Measurements from ENCODE around the gene SAMD1.
"Not testable (repeated sequence)": the region's sequence is repeated elsewhere in the genome, so short reads cannot be mapped to it uniquely, and the experiment has no call there.

Gene SAMD1

GRCh38 chr19:14061081-14061749, 29.3 kb downstream of the SAMD1 start:
- DNase-seq (ENCODE audit: low read depth): no peak

GRCh38 chr19:14059652-14060155, 30.8 kb downstream of the SAMD1 start:
- no peak for DNase-seq (ENCODE audit: low read depth)

GRCh38 chr19:14059093-14059480, 31.5 kb downstream of the SAMD1 start:
- no peak for DNase-seq (ENCODE audit: low read depth)

GRCh38 chr19:14058182-14059092, 32.1 kb downstream of the SAMD1 start:
- DNase-seq (ENCODE audit: low read depth): no peak

- DNase-seq (ENCODE audit: low read depth): no peak
These were observed 33.7 kb downstream of the SAMD1 start for GRCh38 chr19:14056741-14057356.

GRCh38 chr19:14056069-14056666, 34.4 kb downstream of the SAMD1 start:
- no peak for DNase-seq (ENCODE audit: low read depth)

- DNase-seq (ENCODE audit: low read depth): no peak
These were observed 35.2 kb downstream of the SAMD1 start for GRCh38 chr19:14055396-14055795.

GRCh38 chr19:14054721-14055120, 35.8 kb downstream of the SAMD1 start:
- DNase-seq (ENCODE audit: low read depth): no peak

GRCh38 chr19:14054099-14054498, 36.5 kb downstream of the SAMD1 start:
- no peak for DNase-seq (ENCODE audit: low read depth)

GRCh38 chr19:14053500-14053899, 37.1 kb downstream of the SAMD1 start:
- DNase-seq (ENCODE audit: low read depth): no peak

GRCh38 chr19:14053032-14053431, 37.5 kb downstream of the SAMD1 start:
- no peak for DNase-seq (ENCODE audit: low read depth)

GRCh38 chr19:14052470-14052869, 38.1 kb downstream of the SAMD1 start:
- DNase-seq (ENCODE audit: low read depth): no peak

GRCh38 chr19:14051980-14052379, 38.6 kb downstream of the SAMD1 start:
- DNase-seq (ENCODE audit: low read depth): no peak

- not testable (repeated sequence) for DNase-seq (ENCODE audit: low read depth)
These were observed 39.6 kb downstream of the SAMD1 start for GRCh38 chr19:14050961-14051360.

GRCh38 chr19:14050512-14050911, 40.0 kb downstream of the SAMD1 start:
- DNase-seq (ENCODE audit: low read depth): no peak

GRCh38 chr19:14048443-14049153, 42.0 kb downstream of the SAMD1 start:
- DNase-seq (ENCODE audit: low read depth): peak; percentile 42

- DNase-seq (ENCODE audit: low read depth): not testable (repeated sequence)
These were observed 42.7 kb downstream of the SAMD1 start for GRCh38 chr19:14047866-14048265.

- peak; percentile 60 for DNase-seq (ENCODE audit: low read depth)
These were observed 47.6 kb downstream of the SAMD1 start for GRCh38 chr19:14042659-14043608.

- DNase-seq (ENCODE audit: low read depth): no peak
These were observed 51.4 kb downstream of the SAMD1 start for GRCh38 chr19:14039181-14039580.

Data from EH (cell line).